Measurements from ENCODE around the gene PCSK5.
"Not testable (repeated sequence)": the region's sequence is repeated elsewhere in the genome, so short reads cannot be mapped to it uniquely, and the experiment has no call there.

DNA sequence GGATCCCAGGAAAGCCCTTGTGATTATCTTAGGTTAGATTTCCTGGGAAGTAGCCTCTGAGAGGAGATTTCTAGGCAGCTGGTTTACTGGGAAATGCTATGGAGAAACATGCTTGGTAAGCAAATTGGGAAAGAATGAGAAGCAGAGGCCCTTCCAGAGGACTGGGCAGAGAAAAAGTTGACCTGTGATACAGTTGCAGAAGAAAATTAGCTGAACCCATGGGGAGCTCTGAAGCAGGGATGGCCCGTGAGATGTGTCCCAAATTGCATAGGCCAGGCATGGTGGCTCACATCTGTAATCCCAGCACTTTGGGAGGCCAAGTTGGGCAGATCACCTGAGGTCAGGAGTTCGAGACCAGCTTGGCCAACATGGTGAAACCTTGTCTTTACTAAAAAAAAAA lies 21.9 kb upstream of the PCSK5 start:
- TF ChIP-seq CTCF (IDR thresholded peaks at IDR 0.05); EZH2 (IDR thresholded peaks at IDR 0.05; ENCODE audit: borderline replicate concordance, insufficient read depth, low read depth, low read length, poor library complexity, severe bottlenecking): not testable (repeated sequence)
